ENCODE measurements around the gene RBM17. TPM values are rescaled to one million over a fixed set of nuclear protein-coding genes. Genes with fewer than 3 reads are reported as not detected.
A peak's percentile ranks its signal among the peaks of the same experiment; 100 is the strongest.
"Not testable (repeated sequence)": the region's sequence is repeated elsewhere in the genome, so short reads cannot be mapped to it uniquely, and the experiment has no call there.

The RBM17 gene
- total RNA-seq, 2 donors from 2014 or later, result 195 to 294 TPM

GRCh38 chr10:6163364-6164270 is 74.8 kb downstream of the RBM17 start:
- no peaks in the 10 kb centered on the region for H3K9me3 Mint-ChIP-seq
- H3K4me1 Mint-ChIP-seq (ENCODE audit: low read depth in 2 of 2), result peaks cover 30 to 34% of the 10 kb centered on the region in 2 donors
- peak overlapping the region; percentile 90 to 91 for H3K27ac Mint-ChIP-seq
- no peaks in the 10 kb centered on the region for H3K27me3 Mint-ChIP-seq
- peak overlapping the region; percentile 97 for H3K4me3 Mint-ChIP-seq
- ATAC-seq (peak; percentile 98), DNase-seq (ENCODE audit: low spot score) (peak; percentile 95)
- H3K36me3 Mint-ChIP-seq, result no peaks in the 10 kb centered on the region

GRCh38 chr10:6164271-6165095 is 75.6 kb downstream of the RBM17 start:
- Mint-ChIP-seq H3K27me3 (no peaks in the 10 kb centered on the region), H3K36me3 (no peaks in the 10 kb centered on the region), H3K4me3 (peak overlapping the region; percentile 97), H3K9me3 (no peaks in the 10 kb centered on the region), H3K27ac (peak overlapping the region; percentile 90 to 91), H3K4me1 (ENCODE audit: low read depth in 2 of 2) (peaks cover 30 to 34% of the 10 kb centered on the region in 2 donors)
- DNase-seq (ENCODE audit: low spot score) (no peak), ATAC-seq (no peak)

- Mint-ChIP-seq H3K27ac (peak overlapping the region; percentile 90 to 91), H3K4me1 (ENCODE audit: low read depth in 2 of 2) (peaks cover 34% of the 10 kb centered on the region in 2 donors), H3K9me3 (no peaks in the 10 kb centered on the region), H3K27me3 (no peaks in the 10 kb centered on the region), H3K4me3 (peak overlapping the region; percentile 97), H3K36me3 (no peaks in the 10 kb centered on the region)
- ATAC-seq, result no peak
- no peak for DNase-seq (ENCODE audit: low spot score)
These were observed 76.4 kb downstream of the RBM17 start for GRCh38 chr10:6165221-6165725.

- Mint-ChIP-seq H3K4me3 (peak overlapping the region; percentile 41), H3K27ac (peak overlapping the region; percentile 90 to 91), H3K4me1 (ENCODE audit: low read depth in 2 of 2) (peaks cover 38% of the 10 kb centered on the region in 2 donors)
- ATAC-seq; DNase-seq (ENCODE audit: low spot score); H3K27me3 Mint-ChIP-seq; H3K36me3 Mint-ChIP-seq; H3K9me3 Mint-ChIP-seq: not testable (repeated sequence)
These were observed 77.1 kb downstream of the RBM17 start for GRCh38 chr10:6165933-6166332.

Other genes with a start within 250 kb of the RBM17 start
- 1 to 10 TPM; 4.1 to 7.6 TPM for gene ANKRD16, start 199.1 kb upstream of the RBM17 start, total RNA-seq
- gene FBH1, start 198.8 kb upstream of the RBM17 start, total RNA-seq, result 10 to 100 TPM; 65.3 to 99.9 TPM
- gene IL15RA, start 111.5 kb upstream of the RBM17 start, total RNA-seq, result 100 to 1,000 TPM in 1 of 2 donors, 10 to 100 TPM in 1; 56.7 to 125 TPM
- gene IL2RA, start 26.7 kb upstream of the RBM17 start, total RNA-seq, result 1,000 to 10,000 TPM; 1,064 to 1,187 TPM
- gene PFKFB3, start 113.9 kb downstream of the RBM17 start, total RNA-seq, result 100 to 1,000 TPM; 190 to 256 TPM

All from natural killer cell treated with Interleukin-12 subunit alpha and Interleukin-12 subunit beta and Interleukin-15 and Interleukin-18, amount 100 ng/mL, for 72 hours (primary cell).